ENCODE data around the gene ALDH3B2.

GRCh38 chr11:67662142-67662834 lies 12.1 kb downstream of the ALDH3B2 start:
- no peak for TF ChIP-seq CTCF (IDR thresholded peaks at IDR 0.05; ENCODE audit: insufficient read depth, low read length)
- no peak for TF ChIP-seq POLR2AphosphoS5 (IDR thresholded peaks at IDR 0.05; ENCODE audit: low read depth)
- no peak for TF ChIP-seq GABPA (IDR thresholded peaks at IDR 0.05; ENCODE audit: low read depth)
- TF ChIP-seq REST (IDR thresholded peaks at IDR 0.05; ENCODE audit: insufficient replicate concordance, low read depth) = no peak
